Astrocyte of the cerebellum (primary cell): ENCODE results near the gene IRGC.

ENCODE experiments used
- DNase-seq: peaks from one replicate; pipeline ENCODE4 v3.0.0-alpha.2; 2011; ENCODE audit warnings: low read depth
- H3K4me3 ChIP-seq: 2 replicates; pipeline ENCODE4 v1.5.1; 2011; ENCODE audit warnings: mild to moderate bottlenecking, low read depth, low read length, moderate library complexity
- in situ Hi-C: cut with HindIII; loops from 2 replicates; pipeline ENCODE4 v1.10.0; 2017; ENCODE audit warnings: low sequenced_read_pairs
- TF ChIP-seq, protein P1 (sequence below): IDR thresholded peaks from 2 replicates; pipeline ENCODE4 v1.5.1; 2012; ENCODE audit warnings: low read length, low read depth, moderate library complexity, mild to moderate bottlenecking; ENCODE audit errors: missing control alignments

Gene IRGC

DNA sequence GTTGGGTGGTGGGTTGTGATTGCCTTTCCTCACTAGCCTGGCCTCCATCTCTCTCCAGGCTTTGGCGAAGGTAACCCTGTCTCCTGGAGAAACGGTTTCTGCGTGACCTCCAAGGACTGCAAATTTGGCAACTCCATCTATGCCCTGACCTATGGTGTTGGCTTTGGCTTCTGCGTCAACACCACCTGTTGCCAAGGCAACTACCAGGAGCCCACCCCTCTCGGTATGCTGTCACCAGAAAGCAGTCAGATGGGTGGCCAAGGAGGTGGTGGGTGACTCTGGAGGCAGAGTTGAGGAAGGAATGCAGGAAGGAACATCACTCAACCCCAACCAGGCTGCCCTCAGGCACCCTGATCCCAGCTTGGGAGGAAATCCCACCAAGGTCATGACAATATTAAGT, 18.6 kb upstream of the IRGC start:
- no peak for DNase-seq
- TF ChIP-seq, protein P1, sequence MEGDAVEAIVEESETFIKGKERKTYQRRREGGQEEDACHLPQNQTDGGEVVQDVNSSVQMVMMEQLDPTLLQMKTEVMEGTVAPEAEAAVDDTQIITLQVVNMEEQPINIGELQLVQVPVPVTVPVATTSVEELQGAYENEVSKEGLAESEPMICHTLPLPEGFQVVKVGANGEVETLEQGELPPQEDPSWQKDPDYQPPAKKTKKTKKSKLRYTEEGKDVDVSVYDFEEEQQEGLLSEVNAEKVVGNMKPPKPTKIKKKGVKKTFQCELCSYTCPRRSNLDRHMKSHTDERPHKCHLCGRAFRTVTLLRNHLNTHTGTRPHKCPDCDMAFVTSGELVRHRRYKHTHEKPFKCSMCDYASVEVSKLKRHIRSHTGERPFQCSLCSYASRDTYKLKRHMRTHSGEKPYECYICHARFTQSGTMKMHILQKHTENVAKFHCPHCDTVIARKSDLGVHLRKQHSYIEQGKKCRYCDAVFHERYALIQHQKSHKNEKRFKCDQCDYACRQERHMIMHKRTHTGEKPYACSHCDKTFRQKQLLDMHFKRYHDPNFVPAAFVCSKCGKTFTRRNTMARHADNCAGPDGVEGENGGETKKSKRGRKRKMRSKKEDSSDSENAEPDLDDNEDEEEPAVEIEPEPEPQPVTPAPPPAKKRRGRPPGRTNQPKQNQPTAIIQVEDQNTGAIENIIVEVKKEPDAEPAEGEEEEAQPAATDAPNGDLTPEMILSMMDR, result no peak
- H3K4me3 ChIP-seq, result no peak overlapping the region
- in situ Hi-C loops, result no loop called here

DNA sequence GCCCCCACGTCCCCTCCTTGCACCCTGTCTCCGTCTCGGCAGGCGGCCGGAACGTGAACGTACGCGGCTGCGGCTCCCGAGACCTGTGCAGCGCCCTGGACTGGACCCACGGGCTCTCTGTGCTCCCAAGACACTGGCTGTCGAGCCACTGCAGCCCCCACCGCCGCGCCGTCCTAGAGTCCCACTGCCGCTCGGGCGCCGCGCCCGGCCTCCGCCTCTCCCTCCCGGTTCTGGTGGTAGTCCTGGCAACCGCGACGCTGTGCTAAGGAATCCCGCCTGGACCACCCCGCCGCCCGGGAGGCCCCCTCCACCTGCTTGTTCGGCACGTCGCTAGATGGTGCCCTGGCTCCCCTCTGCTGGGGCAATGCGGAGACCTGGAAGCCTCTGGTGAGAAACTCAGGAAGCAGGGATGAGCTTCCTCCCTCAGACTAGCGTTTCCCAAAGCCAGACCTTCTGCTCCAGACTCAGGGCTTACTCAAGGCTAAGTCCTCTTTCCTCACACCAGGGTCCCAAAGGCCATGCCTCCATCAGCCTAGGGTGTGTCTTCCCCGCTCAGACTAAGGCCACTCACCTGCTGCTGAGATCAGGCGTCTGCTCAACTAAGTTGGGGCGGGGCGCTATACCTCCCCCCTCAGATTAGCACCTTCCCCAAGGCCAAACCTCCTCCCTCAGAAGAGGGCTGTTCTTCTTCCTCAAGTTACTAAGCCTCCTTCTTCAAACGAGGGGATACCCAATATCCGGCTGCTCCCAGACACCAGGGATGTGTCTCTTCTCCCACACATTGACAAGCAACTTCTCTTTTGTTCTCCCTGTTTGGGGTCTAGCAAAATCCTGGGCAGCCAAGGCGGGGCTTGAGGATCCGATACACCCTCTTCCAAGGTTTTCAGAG, 16.1 kb upstream of the IRGC start:
- in situ Hi-C loops, result no loop called here
- DNase-seq, result no peak
- H3K4me3 ChIP-seq, result peak overlapping the region; percentile 19
- TF ChIP-seq, protein P1, result peak; percentile 20

DNA sequence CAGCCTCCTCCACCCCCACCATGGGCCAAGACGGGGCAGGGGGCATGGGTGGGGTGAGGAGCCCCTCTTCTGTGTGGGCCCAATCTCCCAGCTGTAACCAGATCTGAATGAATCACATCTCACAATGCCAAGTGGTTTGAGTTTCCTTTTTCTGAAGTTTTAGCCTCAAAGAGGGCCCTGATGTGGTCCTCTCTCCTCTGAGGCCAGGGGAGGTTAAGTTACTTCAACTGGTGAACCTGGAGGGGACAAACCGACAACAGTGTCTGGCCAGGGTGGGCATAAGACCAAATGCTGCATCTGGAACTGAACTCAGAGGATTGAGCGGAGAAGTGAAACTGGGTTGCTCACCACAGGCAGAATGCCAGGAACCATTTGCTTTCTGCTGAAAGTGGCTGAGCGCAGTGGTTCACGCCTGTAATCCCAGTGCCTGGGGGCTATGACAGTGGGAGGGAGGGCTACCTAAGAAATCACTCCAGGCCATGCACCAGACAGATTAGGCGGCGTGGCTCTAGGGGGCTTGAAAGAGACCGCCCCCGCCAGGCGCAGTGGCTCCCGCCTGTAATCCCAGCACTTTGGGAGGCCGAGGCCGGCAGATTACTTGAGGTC, 15.4 kb upstream of the IRGC start:
- peak; percentile 66 for DNase-seq
- in situ Hi-C loops, result no loop called here
- no peak overlapping the region for H3K4me3 ChIP-seq
- TF ChIP-seq, protein P1, result no peak

DNA sequence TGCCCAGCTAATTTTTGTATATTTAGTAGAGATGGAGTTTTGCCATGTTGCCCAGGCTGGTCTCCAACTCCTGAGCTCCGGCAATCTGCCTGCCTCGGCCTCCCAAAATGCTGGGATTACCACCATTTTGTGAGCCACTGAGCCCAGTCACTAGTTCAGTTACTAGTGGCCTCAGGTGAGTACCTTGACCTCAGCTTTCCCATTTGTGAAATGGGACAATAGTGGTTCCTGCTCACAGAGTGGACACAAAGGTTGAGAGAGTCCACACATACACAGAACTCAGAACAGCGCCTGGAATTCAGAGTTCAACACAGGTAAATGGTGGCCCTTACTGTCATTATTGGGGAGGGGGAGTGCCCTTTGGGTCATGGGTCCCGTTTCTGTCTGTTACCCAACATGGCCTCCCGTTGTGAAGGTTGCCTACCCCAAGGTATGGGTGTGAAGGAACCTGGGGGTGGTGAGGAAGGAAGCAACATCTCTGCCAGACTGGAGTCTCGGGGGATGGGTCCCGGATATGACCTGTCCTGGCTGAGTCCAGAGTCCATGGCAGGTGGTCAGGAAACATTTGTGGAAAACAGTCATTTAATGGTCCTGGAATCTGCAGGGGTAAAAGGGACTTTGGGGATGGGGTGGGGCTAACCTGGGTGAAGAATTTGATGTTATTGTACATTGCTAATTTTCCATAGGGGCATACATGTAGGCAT, 11.7 kb upstream of the IRGC start:
- DNase-seq, result no peak
- no peak overlapping the region for H3K4me3 ChIP-seq
- TF ChIP-seq, protein P1, result no peak
- in situ Hi-C loops, result no loop called here

DNA sequence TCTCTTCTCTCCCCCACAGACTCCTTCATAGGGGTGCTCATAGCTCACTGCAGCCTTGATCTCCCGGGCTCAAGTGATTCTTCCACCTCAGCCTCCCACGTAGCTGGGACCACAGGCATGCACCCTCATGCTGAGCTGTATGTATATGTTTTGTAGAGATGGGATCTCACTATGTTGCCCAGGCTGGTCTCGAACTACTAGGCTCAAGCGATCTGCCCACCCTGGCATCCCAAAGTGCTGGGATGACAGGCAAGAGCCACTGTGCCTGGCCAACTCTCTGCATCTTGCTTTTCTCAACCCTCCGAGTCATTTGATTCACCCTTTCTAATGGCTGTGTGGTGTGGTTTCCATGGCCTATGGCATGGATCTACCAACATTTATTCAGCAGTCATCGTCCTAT, 10.1 kb upstream of the IRGC start:
- in situ Hi-C loops, result no loop called here
- no peak overlapping the region for H3K4me3 ChIP-seq
- TF ChIP-seq, protein P1, result no peak
- DNase-seq, result no peak

DNA sequence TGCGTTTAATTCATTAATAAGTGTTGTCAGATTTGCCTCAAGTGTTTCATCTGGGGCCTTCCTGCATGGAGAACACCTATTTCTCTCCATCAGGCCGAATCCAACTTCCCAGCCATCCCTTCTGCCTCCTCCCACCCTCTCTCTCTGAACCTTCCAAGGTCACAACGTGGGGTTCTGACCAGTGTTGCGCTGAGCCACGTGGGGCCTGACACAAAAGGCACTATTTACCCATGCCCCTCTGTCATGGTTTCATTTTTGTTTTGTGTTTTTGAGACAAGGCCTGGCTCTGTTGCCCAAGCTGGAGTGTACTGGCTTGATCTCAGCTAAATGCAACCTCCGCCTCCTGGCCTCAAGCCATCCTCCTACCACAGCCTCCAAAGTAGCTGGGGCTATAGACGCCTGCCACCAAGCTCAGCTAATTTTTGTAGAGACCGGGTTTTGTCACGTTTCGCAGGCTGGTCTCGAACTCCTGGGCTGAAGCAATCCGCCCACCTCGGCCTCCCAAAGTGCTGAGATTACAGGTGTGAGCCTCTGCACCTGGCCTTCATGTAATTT, 8.6 kb upstream of the IRGC start:
- TF ChIP-seq, protein P1, result no peak
- no peak for DNase-seq
- in situ Hi-C loops, result no loop called here
- no peak overlapping the region for H3K4me3 ChIP-seq
